Activated CD8-positive, alpha-beta T cell treated with anti-CD3 and anti-CD28 coated beads for 36 hours (primary cell): ENCODE results near the gene TBC1D14. TPM values are rescaled to one million over a fixed set of nuclear protein-coding genes. Genes with fewer than 3 reads are reported as not detected.

ENCODE experiments used
- total RNA-seq, 2 experiments: library from RNA; stranded (reverse); gene quantifications; one replicate each; pipeline ENCODE4 v1.2.3, GENCODE V29; 2021

The TBC1D14 gene
- total RNA-seq, 2 experiments from 2014 or later = 34.7 to 36.3 TPM

Other genes starting within 250 kb of the TBC1D14 start
- gene S100P, start 215.9 kb upstream of the TBC1D14 start, total RNA-seq = 1 to 10 TPM; 3.4 to 4.3 TPM
- gene MRFAP1L1, start 200.0 kb upstream of the TBC1D14 start, total RNA-seq = 10 to 100 TPM; 36.7 to 39.2 TPM
- gene BLOC1S4, start 193.7 kb upstream of the TBC1D14 start, total RNA-seq = 10 to 100 TPM; 19.1 to 21.8 TPM
- 10 to 100 TPM; 12.8 to 13.3 TPM for gene KIAA0232, start 127.1 kb upstream of the TBC1D14 start, total RNA-seq
- 10 to 100 TPM in 1 of 2 experiments, 1 to 10 TPM in 1; 7.7 to 10.0 TPM for gene TADA2B, start 133.5 kb downstream of the TBC1D14 start, total RNA-seq
- gene GRPEL1, start 158.2 kb downstream of the TBC1D14 start, total RNA-seq = 10 to 100 TPM; 82.4 to 84.5 TPM